ENCODE data around the gene GPR4.
A peak's percentile ranks its signal among the peaks of the same experiment; 100 is the strongest.

The GPR4 gene

DNA sequence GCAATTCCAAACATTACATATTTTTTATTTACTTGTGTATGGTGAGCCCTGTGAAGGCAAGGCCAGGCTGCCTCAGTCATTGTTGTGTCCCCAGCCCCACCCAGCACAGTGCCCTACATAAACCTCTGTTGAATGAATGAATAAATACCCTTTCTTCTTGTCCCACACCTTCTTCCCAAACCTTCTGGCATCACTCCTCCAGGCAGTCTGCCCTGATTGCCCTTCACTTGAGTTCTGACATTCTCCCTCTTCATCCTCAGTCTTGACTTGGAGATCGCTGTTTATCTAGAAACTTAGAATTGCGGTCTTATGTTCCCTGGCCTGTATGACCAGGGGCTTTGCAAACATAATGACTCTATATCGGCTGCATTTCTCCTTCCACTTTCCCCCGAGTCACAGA lies 12.2 kb downstream of the GPR4 start:
- DNase-seq (ENCODE audit: low spot score), result no peak

DNA sequence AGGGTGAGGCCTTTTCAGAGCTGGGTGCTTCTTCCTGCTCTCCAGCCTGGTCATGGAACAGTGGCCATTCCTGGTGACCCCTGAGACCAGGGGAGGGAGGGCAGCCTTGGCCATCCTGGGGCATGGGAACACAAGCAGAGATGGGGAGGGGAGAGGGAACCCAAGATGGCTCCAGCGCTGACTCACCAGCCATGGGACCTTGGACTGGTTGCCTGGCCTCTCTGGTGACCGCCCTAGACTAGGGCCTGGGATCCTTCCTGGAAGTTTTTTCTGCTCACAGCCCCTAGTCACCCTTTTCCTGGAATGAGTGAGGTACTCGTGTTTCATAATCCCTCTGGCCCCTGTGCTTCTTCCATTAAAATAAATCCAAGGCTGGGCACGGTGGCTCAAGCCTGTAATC lies 14.1 kb downstream of the GPR4 start:
- no peak for DNase-seq (ENCODE audit: low spot score)

DNA sequence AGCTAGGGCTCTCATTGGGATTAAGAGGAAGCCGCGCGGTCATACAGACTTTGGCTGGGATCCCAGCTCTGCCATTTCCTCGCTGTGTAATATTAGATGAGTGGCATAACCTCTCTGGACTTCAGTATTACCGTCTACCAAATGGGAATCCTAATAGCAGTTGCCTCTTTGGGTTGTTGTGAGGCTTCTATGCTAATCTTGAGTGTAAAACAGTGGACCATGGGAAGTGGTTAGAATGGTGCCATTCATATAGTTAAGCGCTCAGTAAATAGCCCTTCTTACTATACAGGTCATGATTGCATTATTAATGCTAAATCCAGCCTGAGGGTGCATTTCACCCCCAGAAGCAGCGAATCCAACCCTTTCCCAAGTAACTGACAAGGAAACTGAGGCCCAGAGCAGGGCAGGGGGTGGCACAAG lies 16.8 kb downstream of the GPR4 start:
- DNase-seq (ENCODE audit: low spot score), result no peak

DNA sequence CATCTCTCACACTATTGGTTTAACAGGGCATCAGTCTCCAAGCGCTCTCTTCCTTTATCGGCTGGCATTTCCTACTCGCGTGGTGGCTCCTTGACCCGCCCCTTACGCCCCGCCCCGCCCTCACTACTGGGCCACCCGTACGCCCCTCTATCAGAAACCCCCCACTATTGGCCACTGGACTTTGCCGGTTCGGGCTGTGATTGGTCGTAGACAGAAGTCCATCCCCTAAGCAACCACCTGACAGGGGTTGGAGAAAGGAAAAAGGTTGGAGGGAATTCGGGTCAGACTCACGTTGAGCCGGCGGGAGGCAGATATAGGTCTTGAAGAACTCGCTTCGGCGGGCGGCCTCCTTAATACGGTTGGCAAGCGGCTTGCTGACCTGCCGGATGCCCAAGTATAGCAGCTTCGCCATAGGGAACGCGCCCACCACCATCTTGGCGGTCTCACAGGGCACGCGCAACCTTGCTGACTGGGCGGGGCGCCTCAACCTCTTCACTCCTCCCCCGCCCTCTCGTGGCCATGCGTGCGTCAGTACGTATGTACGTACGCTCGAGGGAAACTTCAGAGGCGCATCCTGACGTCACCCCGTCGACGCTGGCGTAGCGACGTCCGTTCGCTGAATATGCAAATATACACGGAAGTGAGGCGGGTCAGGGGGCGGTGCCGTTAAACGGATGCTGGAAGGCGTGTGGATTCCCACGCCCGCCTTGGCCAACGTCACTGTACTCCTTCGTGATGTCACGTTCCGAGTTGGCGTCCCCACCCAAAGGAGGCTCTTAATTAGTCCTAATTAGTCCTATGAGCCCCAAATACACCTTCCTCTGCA lies 17.5 kb downstream of the GPR4 start, which contains the start of gene OPA3:
OPA3 (minus strand) TSS at position 471 of the 826 bp plus-strand sequence; CDS start at position 433, 38 bp downstream.
- peak; percentile 100 for DNase-seq (ENCODE audit: low spot score)

- DNase-seq (ENCODE audit: low spot score), result no peak
Measured at GRCh38 chr19:45581576-45581975, 20.4 kb downstream of the GPR4 start.

DNA sequence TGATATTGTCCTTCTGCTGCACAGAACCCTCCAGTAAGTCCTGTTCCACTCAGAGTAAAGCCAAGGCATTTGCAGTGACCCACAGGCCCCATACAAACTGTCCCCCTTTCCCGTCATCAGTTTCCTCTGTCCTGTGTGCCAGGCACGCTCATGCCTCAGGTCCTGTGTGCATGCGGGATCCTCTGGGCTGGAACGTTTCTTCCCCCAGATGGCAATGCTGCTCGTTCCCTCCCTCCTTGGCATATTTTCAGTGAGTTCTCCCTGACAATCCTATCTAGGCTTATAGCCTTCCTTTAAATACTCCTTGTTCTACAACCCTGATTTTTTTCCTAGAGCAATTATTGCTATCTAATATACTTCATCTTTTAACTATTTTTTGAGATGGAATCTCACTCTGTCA lies 23.2 kb downstream of the GPR4 start:
- DNase-seq (ENCODE audit: low spot score), result peak; percentile 28

DNA sequence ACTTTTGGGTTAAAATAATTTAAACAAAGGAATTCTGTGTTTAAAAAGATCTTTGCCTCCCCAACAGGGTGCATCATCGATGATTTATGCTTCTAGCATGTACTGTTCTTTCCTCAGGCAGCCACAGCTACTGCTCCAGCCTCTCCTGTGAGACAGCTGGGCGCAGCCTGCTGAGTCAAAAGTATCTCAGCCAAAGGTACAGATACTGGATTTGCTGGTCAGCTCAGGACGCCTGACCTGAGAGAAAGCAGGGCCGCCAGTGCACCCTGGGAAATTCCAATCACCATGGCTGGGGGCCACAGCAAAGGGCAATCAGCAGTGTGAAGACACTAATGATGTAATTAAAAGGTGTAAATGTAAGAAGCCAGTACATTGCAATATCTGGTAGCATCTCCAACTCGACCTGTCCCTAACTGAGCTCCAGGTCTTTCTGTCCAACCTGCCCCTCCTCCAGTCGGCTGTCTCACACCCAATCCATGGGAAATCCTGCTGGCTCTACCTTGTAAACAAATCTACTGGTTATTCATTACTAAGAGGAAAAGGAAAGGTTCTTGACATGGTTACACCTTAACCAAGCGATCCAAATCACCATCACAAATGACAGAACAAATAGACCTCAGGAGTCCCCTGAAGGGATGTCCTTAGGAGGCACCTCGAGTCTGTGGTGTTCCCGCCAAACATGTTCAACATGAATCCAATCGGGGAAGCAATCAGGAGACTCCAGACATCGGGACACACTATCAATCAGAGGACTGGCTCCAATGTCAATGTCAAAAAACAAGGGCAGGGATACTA lies 24.7 kb downstream of the GPR4 start:
- peak; percentile 17 for DNase-seq (ENCODE audit: low spot score)

DNA sequence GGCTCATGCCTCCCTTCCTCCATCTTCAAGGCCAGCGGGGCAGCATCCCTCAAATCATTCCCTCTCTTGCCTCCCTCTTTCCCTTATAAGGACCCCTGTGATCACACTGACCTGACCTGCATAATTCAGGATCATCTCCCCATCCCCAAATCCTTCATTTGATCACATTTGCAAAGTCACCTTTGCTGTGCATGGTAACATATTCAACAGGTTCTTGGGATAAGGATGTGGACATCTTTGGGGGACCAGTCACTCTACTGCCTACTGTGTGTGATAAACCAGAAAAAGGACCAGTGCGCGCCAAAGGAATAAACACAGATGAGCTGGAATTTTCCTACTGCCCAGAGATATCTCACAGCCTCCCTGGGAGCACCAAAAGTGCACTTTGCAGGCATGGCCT lies 25.3 kb downstream of the GPR4 start:
- DNase-seq (ENCODE audit: low spot score), result no peak

- DNase-seq (ENCODE audit: low spot score), result no peak
Measured at GRCh38 chr19:45575216-45575615, 26.8 kb downstream of the GPR4 start.

- DNase-seq (ENCODE audit: low spot score), result no peak
Measured at GRCh38 chr19:45574526-45574925, 27.5 kb downstream of the GPR4 start.

DNA sequence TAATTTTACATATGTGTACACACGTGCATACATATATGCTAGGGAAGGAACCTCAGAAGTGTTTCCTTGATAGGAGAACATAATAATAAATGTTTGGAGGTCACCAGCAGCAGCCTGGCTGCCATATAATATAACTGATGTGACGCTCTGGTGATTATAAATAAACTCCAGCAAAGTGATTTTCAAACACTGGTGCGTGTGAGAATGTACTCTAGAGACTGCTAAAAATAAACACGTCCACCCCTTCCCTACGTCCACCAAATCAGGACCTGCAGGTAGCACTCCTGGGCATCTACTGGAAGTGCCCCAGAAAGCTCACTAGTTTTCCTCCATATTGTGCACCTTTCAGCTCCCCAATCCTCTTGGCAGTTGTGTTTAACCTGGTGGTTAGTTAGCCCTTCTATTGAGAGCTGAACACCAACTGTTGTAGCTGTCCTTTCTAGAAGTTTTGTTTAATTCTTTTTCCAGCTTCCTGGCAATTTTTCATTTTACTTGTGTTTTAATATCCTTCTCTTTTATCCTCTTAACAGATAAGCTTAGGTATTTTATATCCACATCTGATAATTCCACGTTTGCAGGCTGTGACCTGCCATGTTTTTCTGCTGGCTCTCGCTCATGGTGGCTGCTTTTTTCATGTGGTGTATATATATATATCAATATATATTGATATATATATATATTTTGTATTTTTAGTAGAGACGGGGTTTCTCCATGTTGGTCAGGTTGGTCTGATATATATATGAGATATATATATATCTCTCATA lies 30.4 kb downstream of the GPR4 start:
- no peak for DNase-seq (ENCODE audit: low spot score)

DNA sequence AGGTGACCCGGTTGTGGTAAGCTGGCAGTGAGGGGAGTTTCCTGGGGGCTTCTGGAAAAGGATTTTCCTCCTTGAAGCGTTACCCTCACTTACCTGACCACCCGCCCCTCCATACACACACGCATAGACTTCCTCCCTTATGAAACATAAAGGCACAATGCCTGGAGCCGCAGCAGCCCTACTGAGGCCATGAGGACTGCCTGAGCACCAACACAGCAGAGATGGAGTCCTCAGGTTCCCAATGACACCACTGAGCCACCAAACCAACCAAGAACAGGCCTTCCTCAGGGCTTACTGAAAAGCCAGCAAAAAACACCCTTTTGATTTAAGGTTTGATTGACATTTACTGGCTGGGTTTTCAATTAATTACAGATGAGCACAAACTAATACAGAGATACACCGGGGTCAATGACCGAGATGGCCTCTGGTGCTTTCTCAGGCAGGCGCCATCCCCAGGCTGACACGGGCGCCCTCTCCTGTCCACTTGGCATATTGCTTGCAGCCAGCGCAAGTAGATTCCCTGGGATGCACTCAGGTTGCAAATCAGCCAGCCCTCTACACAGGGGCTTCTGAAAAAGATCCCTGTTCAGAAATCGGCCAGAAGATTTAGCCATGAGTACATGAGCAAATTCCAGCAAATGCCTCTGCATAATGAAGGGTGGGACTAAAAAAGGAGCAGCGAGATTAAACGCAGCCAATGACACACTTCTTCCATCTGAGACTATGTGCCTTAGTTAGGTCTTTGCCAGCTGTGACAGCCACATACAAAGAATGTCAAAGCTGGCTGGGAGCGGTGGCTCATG lies 32.2 kb downstream of the GPR4 start:
- peak; percentile 44 for DNase-seq (ENCODE audit: low spot score)

- no peak for DNase-seq (ENCODE audit: low spot score)
Measured at GRCh38 chr19:45568732-45569131, 33.3 kb downstream of the GPR4 start.

- no peak for DNase-seq (ENCODE audit: low spot score)
Measured at GRCh38 chr19:45567609-45568008, 34.4 kb downstream of the GPR4 start.

GRCh38 chr19:45564131-45564780 lies 37.8 kb downstream of the GPR4 start:
- no peak for DNase-seq (ENCODE audit: low spot score)

DNA sequence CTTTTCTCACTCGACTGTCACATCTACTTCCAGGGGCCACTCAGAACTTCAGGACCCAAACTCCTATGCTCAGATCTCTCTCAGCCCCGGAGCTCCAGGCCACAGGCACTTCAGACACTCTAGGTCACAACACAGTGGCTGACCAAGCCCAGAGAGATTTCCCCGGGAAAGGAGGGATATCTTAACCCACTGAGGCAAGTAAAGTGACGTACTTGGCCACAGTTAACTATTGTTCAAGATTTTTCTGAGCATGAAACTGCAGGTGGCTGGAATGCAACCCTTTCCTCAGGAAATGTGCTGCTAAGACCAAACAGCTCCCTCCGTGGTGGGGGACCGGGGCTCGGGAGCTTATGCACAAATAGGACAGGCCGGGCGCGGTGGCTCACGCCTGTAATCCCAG lies 41.3 kb downstream of the GPR4 start:
- DNase-seq (ENCODE audit: low spot score), result no peak

- DNase-seq (ENCODE audit: low spot score), result no peak
Measured at GRCh38 chr19:45560038-45560437, 42.0 kb downstream of the GPR4 start.

- peak; percentile 73 for DNase-seq (ENCODE audit: low spot score)
Measured at GRCh38 chr19:45558399-45558878, 43.6 kb downstream of the GPR4 start.

- no peak for DNase-seq (ENCODE audit: low spot score)
Measured at GRCh38 chr19:45556835-45557234, 45.2 kb downstream of the GPR4 start.

- DNase-seq (ENCODE audit: low spot score), result no peak
Measured at GRCh38 chr19:45554481-45554880, 47.5 kb downstream of the GPR4 start.

- peak; percentile 45 for DNase-seq (ENCODE audit: low spot score)
Measured at GRCh38 chr19:45553464-45553863, 48.5 kb downstream of the GPR4 start.

All from Ammon's horn (tissue), 1 donor.